GM23248 (cell line): ENCODE measurements around the gene TOX2.

Experiments
- EZH2 ChIP-seq: fragments of 200-600 bp; sonication (generic); IDR thresholded peaks from 2 replicates; pipeline ENCODE4 v1.6.1; 2018; ENCODE audit warnings: antibody characterized with exemption, mild to moderate bottlenecking; ENCODE audit not compliant: insufficient read depth, poor library complexity, severe bottlenecking
- EZH2phosphoT487 ChIP-seq: fragments of 200-600 bp; sonication (generic); IDR thresholded peaks from 2 replicates; pipeline ENCODE4 v1.6.1; 2018; ENCODE audit warnings: antibody characterized with exemption, moderate library complexity, mild to moderate bottlenecking, low read depth; ENCODE audit not compliant: insufficient read depth

DNA sequence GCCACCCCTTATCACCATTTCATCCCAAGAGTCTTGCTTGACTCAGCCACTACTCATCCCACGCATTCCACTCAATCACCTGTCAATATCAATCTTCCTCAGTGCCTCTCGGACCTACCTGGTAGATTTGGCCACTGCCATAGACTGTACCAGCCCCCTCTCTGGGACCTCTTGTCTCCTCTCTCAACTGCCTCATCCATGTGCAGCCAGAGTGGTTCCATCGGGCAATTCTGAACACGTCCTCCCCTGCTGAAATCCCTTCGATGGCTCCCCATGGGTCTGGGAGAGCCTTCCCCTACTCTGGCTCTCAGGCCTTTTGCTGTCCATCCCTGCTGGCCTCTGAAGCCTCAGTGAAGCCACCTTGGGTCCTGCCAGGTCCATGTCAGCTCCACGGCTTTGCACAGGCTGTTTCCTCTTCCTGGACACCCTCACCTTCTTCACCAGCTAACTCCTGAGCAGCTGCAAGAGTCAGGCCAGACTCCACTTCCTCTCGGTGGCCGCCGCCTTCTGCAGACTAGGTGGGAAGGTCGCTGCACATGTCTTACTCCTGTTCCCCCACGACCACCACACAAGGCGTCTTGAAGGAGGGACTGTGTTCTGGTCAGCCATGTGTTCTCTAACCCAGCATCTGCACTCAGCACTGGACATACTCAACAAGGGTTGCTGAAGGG lies 120.4 kb downstream of the TOX2 start:
- no peak for TF ChIP-seq EZH2
- no peak for TF ChIP-seq EZH2phosphoT487
